CD4-positive, alpha-beta T cell (primary cell): ENCODE data around the gene SPATA9. TPM values are rescaled to one million over a fixed set of nuclear protein-coding genes. Genes with fewer than 3 reads are reported as not detected.
A peak's percentile ranks its signal among the peaks of the same experiment; 100 is the strongest.

Experiments used
- ATAC-seq: fragments of 200-7000 bp; cut with Tn5 transposase; one replicate; pipeline ENCODE4 v1.10.0; 2022; ENCODE audit warnings: mild to moderate bottlenecking; ENCODE audit not compliant: poor library complexity
- CTCF ChIA-PET: fragments of 350-600 bp; sonication (Branson Sonifier 250); formaldehyde crosslinking; loops from one replicate; lab custom pipeline; 2021; ENCODE audit warnings: antibody characterized with exemption, inconsistent platforms; lab: Charles Lee
- POLR2A ChIA-PET: fragments of 350-600 bp; sonication (Branson Sonifier 250); formaldehyde crosslinking; loops from one replicate; lab custom pipeline; 2021; ENCODE audit warnings: antibody characterized with exemption, inconsistent platforms; lab: Charles Lee
- DNase-seq, 14 experiments: peaks; one replicate each; pipeline ENCODE4 v3.0.0-alpha.2; 2013 to 2020; ENCODE audit warnings: mixed read lengths in 2 of 14
- H3K27ac ChIP-seq, 2 donors: one replicate each; pipeline versions ENCODE4 v1.5.1 to v1.7.0; 2013; ENCODE audit warnings: low read length in 2 of 2, low read depth in 1 of 2, mild to moderate bottlenecking in 1 of 2
- H3K27me3 ChIP-seq, 2 experiments: 1 replicate in 1 of 2; 2 replicates in 1 of 2; pipeline versions ENCODE4 v1.6.1 to v1.7.0; 2013; ENCODE audit warnings: low read length in 2 of 2, control low read depth in 1 of 2, mild to moderate bottlenecking in 1 of 2, moderate library complexity in 1 of 2; ENCODE audit not compliant: insufficient read depth in 2 of 2, control insufficient read depth in 1 of 2
- H3K36me3 ChIP-seq: one replicate; pipeline ENCODE4 v1.6.1; 2013; ENCODE audit warnings: low read length, control low read depth; ENCODE audit not compliant: insufficient read depth
- H3K4me1 ChIP-seq: one replicate; pipeline ENCODE4 v1.6.1; 2013; ENCODE audit warnings: low read length, control low read depth; ENCODE audit not compliant: insufficient read depth
- H3K4me3 ChIP-seq: one replicate; pipeline ENCODE4 v1.5.1; 2013; ENCODE audit warnings: mild to moderate bottlenecking, low read length, moderate library complexity
- H3K9me3 ChIP-seq, 2 experiments: 1 replicate in 1 of 2; 2 replicates in 1 of 2; pipeline versions ENCODE4 v1.6.1 to v1.7.0; 2013; ENCODE audit warnings: low read length in 2 of 2, mild to moderate bottlenecking in 2 of 2, control low read depth in 1 of 2, moderate library complexity in 1 of 2; ENCODE audit not compliant: control insufficient read depth in 1 of 2, insufficient read depth in 1 of 2
- H3K27ac Mint-ChIP-seq: one replicate; pipeline ENCODE4 v1.8.0; 2020; ENCODE audit warnings: mixed read lengths
- H3K27me3 Mint-ChIP-seq: one replicate; pipeline ENCODE4 v1.8.0; 2021; ENCODE audit warnings: mixed read lengths
- H3K36me3 Mint-ChIP-seq: one replicate; pipeline ENCODE4 v1.8.0; 2021; ENCODE audit warnings: low read depth, mixed read lengths
- H3K4me1 Mint-ChIP-seq: one replicate; pipeline ENCODE4 v1.8.0; 2021; ENCODE audit warnings: low read depth, mixed read lengths
- H3K4me3 Mint-ChIP-seq: one replicate; pipeline ENCODE4 v1.8.0; 2020; ENCODE audit warnings: mild to moderate bottlenecking, mixed read lengths
- H3K9me3 Mint-ChIP-seq: one replicate; pipeline ENCODE4 v1.8.0; 2020; ENCODE audit warnings: mixed read lengths
- intact Hi-C, 2 experiments: fragments of 100-400 bp; cut with DNase I in 1 of 2; cut with micrococcal nuclease in 1 of 2; formaldehyde crosslinking; loops; one replicate each; pipeline versions ENCODE4 v1.15.1 to v1.9.0; 2023 to 2025; cut with DNase I, micrococcal nuclease
- total RNA-seq, 174 experiments: library from RNA in 2 of 174; stranded (reverse) in 2 of 174; gene quantifications; one replicate each; pipeline ENCODE4 v1.2.3 and lab custom pipeline; 2021 to 2026
- TF ChIP-seq, protein P1 (sequence below): fragments of 200-600 bp; IDR thresholded peaks from one replicate; pipeline ENCODE4 v1.8.0; 2022; ENCODE audit warnings: antibody characterized with exemption, mild to moderate bottlenecking

Gene SPATA9
- total RNA-seq, 2 experiments from 2014 or later = not detected

DNA sequence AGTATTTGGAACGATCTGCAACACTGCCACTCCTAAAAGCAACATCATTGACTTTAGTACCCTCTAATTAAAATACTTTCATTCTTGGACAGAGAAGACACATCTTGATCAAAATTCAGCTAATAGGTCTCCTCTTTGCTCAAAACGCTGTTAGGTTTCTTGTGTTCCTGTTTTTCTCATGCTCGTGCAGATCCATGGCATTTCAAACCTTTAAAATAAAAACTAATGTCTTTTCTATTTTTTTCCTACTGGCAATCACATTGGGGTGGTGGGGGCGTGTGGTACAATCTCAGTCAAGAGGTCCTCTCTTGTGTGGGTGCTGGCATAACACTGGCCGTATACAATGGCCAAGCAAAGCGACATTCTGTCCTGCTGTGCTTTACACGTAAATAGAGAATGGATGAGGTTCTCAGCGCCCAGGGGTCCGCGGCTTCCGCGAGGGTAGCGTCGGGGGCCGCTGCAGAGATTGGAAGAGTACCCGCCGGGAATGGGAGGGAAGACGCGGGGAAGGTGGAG is 63.2 kb downstream of the SPATA9 start:
- peak overlapping the region; percentile 83 for H3K4me3 ChIP-seq
- H3K9me3 Mint-ChIP-seq = no peaks in the 10 kb centered on the region
- CTCF ChIA-PET = interaction anchor here (0.7 kb wide), 1 partner anchor 27 kb away, joined by 3 read pairs; the partner anchor contains the start of gene RFESD
- H3K27me3 Mint-ChIP-seq = no peaks in the 10 kb centered on the region
- H3K4me3 Mint-ChIP-seq = peak overlapping the region; percentile 95
- DNase-seq = no peak
- ATAC-seq = no peak
- H3K27me3 ChIP-seq = no peaks in the 10 kb centered on the region
- POLR2A ChIA-PET = interaction anchor here (5.1 kb wide), 1 partner anchor 12 kb away, joined by 73 read pairs; no protein-coding TSS in a partner anchor
- TF ChIP-seq, protein P1, sequence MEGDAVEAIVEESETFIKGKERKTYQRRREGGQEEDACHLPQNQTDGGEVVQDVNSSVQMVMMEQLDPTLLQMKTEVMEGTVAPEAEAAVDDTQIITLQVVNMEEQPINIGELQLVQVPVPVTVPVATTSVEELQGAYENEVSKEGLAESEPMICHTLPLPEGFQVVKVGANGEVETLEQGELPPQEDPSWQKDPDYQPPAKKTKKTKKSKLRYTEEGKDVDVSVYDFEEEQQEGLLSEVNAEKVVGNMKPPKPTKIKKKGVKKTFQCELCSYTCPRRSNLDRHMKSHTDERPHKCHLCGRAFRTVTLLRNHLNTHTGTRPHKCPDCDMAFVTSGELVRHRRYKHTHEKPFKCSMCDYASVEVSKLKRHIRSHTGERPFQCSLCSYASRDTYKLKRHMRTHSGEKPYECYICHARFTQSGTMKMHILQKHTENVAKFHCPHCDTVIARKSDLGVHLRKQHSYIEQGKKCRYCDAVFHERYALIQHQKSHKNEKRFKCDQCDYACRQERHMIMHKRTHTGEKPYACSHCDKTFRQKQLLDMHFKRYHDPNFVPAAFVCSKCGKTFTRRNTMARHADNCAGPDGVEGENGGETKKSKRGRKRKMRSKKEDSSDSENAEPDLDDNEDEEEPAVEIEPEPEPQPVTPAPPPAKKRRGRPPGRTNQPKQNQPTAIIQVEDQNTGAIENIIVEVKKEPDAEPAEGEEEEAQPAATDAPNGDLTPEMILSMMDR = no peak
- H3K27ac Mint-ChIP-seq = peak overlapping the region; percentile 69
- H3K36me3 ChIP-seq = no peaks in the 10 kb centered on the region
- H3K36me3 Mint-ChIP-seq = peaks cover 5% of the 10 kb centered on the region
- intact Hi-C loops = loop anchor here (2.0 kb wide), 2 partner anchors 63 to 65 kb away; partner anchors contain the start of genes ARSK (in 1 of the 2) and SKIC3 (in 1 of the 2)
- H3K9me3 ChIP-seq = peaks cover 0 to 1% of the 10 kb centered on the region in 2 experiments
- H3K4me1 ChIP-seq = peaks cover 48% of the 10 kb centered on the region
- no peak overlapping the region for H3K27ac ChIP-seq
- H3K4me1 Mint-ChIP-seq = peaks cover 81% of the 10 kb centered on the region

DNA sequence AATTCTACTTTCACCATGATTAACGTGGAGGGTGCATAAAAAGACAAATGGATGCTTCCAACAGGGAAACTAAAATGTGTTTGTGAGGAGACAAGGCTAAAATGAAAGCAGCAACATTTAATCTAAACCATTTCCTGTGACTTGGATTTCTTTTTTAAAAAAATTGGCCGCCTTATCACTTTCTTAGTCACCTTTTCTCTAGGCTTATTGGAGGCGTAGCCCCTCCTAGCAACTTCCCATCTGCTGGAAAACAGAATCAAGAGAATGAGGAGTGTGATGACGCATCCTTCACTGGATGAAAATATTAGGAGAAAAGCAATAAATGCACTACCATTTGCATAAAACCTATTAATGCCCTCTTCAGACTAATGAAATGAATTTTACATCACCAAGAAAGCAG is 63.7 kb downstream of the SPATA9 start:
- POLR2A ChIA-PET = interaction anchor here (5.1 kb wide), 1 partner anchor 13 kb away, joined by 73 read pairs; no protein-coding TSS in a partner anchor
- peak overlapping the region; percentile 83 for H3K4me3 ChIP-seq
- no peaks in the 10 kb centered on the region for H3K27me3 Mint-ChIP-seq
- H3K27me3 ChIP-seq = no peaks in the 10 kb centered on the region
- peaks cover 43% of the 10 kb centered on the region for H3K4me1 ChIP-seq
- H3K36me3 ChIP-seq = no peaks in the 10 kb centered on the region
- intact Hi-C loops = loop anchor here in 1 of 2 experiments (2.0 kb wide), 1 partner anchor 62 kb away; no protein-coding TSS in a partner anchor
- H3K4me3 Mint-ChIP-seq = peak overlapping the region; percentile 95
- peak overlapping the region; percentile 69 for H3K27ac Mint-ChIP-seq
- no peaks in the 10 kb centered on the region for H3K9me3 Mint-ChIP-seq
- peaks cover 0 to 4% of the 10 kb centered on the region in 2 experiments for H3K9me3 ChIP-seq
- TF ChIP-seq, protein P1 = no peak
- H3K27ac ChIP-seq = no peak overlapping the region
- peaks cover 7% of the 10 kb centered on the region for H3K36me3 Mint-ChIP-seq
- H3K4me1 Mint-ChIP-seq = peaks cover 76% of the 10 kb centered on the region
- DNase-seq (peak in 1 of 14 experiments; percentile 26), ATAC-seq (no peak)
- CTCF ChIA-PET = interaction anchor here (0.7 kb wide), 1 partner anchor 28 kb away, joined by 3 read pairs; the partner anchor contains the start of gene RFESD

DNA sequence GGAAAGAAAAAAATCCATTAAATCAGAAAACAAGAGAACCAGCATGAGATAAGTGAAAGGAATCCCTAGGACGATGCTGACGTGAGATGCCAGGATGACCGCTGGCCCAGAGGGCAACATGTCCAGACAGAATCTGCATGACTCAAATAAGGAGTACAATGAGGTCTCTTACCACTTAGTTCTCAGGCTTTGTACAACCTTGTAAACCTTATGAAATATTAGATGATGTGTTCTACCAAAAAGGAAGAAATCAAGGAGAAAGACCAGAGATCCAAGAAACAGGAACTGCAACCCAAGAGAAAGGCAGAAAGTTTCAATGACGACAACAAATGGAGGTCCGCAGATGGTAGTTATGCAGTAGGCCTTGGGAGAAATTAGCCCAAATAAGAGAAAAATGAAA is 65.7 kb downstream of the SPATA9 start:
- peaks cover 26% of the 10 kb centered on the region for H3K4me1 ChIP-seq
- no peaks in the 10 kb centered on the region for H3K27me3 ChIP-seq
- CTCF ChIA-PET = no interaction called here
- intact Hi-C loops = no loop called here
- peaks cover 23% of the 10 kb centered on the region for H3K36me3 Mint-ChIP-seq
- no peaks in the 10 kb centered on the region for H3K36me3 ChIP-seq
- no peaks in the 10 kb centered on the region for H3K27me3 Mint-ChIP-seq
- ATAC-seq = no peak
- H3K9me3 ChIP-seq = peaks cover 0 to 8% of the 10 kb centered on the region in 2 experiments
- TF ChIP-seq, protein P1 = no peak
- H3K4me3 ChIP-seq = no peak overlapping the region
- no peak overlapping the region for H3K27ac ChIP-seq
- POLR2A ChIA-PET = no interaction called here
- H3K9me3 Mint-ChIP-seq = peaks cover 6% of the 10 kb centered on the region
- no peak for DNase-seq
- peaks cover 62% of the 10 kb centered on the region for H3K4me1 Mint-ChIP-seq
- H3K27ac Mint-ChIP-seq = no peak overlapping the region
- H3K4me3 Mint-ChIP-seq = peak overlapping the region; percentile 3
